DOHH2 (cell line): ENCODE results near the gene RASSF3.

Experiments used
- H3F3A ChIP-seq: fragments of 200-600 bp; sonication (generic), shearing (Covaris generic); 2 replicates; pipeline ENCODE4 v1.6.0; 2016; ENCODE audit warnings: antibody characterized with exemption, mild to moderate bottlenecking; ENCODE audit not compliant: control insufficient read depth, insufficient read depth
- H3K27ac ChIP-seq: fragments of 200-600 bp; sonication (generic); 2 replicates; pipeline ENCODE4 v1.5.1; 2014; ENCODE audit warnings: low read depth, mild to moderate bottlenecking, low read length, moderate library complexity
- H3K27me3 ChIP-seq: fragments of 200-600 bp; sonication (generic); 2 replicates; pipeline ENCODE4 v1.6.1; 2014; ENCODE audit warnings: mild to moderate bottlenecking, low read length, mixed read lengths; ENCODE audit not compliant: control insufficient read depth
- H3K36me3 ChIP-seq: fragments of 200-600 bp; sonication (generic); 2 replicates; pipeline ENCODE4 v1.6.1; 2014; ENCODE audit warnings: mild to moderate bottlenecking, low read length, moderate library complexity, mixed read lengths; ENCODE audit not compliant: control insufficient read depth
- H3K4me1 ChIP-seq: fragments of 200-600 bp; sonication (generic); 2 replicates; pipeline ENCODE4 v1.6.1; 2014; ENCODE audit warnings: mild to moderate bottlenecking, low read length, mixed read lengths; ENCODE audit not compliant: control insufficient read depth
- H3K4me2 ChIP-seq: fragments of 200-600 bp; sonication (generic); 2 replicates; pipeline ENCODE4 v1.6.0; 2014; ENCODE audit warnings: mild to moderate bottlenecking, low read length, moderate library complexity
- H3K4me3 ChIP-seq: fragments of 200-600 bp; sonication (generic); 2 replicates; pipeline ENCODE4 v1.5.1; 2014; ENCODE audit warnings: mild to moderate bottlenecking, low read length, mixed read lengths
- H3K79me2 ChIP-seq: fragments of 200-600 bp; sonication (generic); 2 replicates; pipeline ENCODE4 v1.6.1; 2014; ENCODE audit warnings: mild to moderate bottlenecking, low read length, mixed read lengths; ENCODE audit not compliant: control insufficient read depth
- H3K9me2 ChIP-seq: fragments of 200-600 bp; sonication (generic); replicated peaks from 2 replicates; pipeline ENCODE4 v1.6.1; 2014; ENCODE audit warnings: mild to moderate bottlenecking, low read length, mixed read lengths; ENCODE audit not compliant: control insufficient read depth
- H3K9me3 ChIP-seq: fragments of 200-600 bp; sonication (generic); 2 replicates; pipeline ENCODE4 v1.6.1; 2014; ENCODE audit warnings: antibody characterized with exemption, low read length, mixed read lengths; ENCODE audit not compliant: control insufficient read depth, insufficient read depth
- H4K20me1 ChIP-seq: fragments of 200-600 bp; sonication (generic); 2 replicates; pipeline ENCODE4 v1.6.0; 2014; ENCODE audit warnings: low read depth, mild to moderate bottlenecking, antibody characterized with exemption, low read length, moderate library complexity; ENCODE audit not compliant: control insufficient read depth, insufficient read depth
- EZH2phosphoT487 ChIP-seq: fragments of 200-600 bp; sonication (generic); IDR thresholded peaks from 2 replicates; pipeline ENCODE4 v1.6.1; 2017; ENCODE audit warnings: borderline replicate concordance, mild to moderate bottlenecking, antibody characterized with exemption, low read length, moderate library complexity, mixed read lengths
- TF ChIP-seq, protein P1 (sequence below): fragments of 200-600 bp; sonication (generic); IDR thresholded peaks from one replicate; pipeline ENCODE4 v1.5.1; 2014; ENCODE audit warnings: antibody characterized with exemption, mild to moderate bottlenecking, low read depth, low read length; ENCODE audit not compliant: poor library complexity, severe bottlenecking

RASSF3 gene

DNA sequence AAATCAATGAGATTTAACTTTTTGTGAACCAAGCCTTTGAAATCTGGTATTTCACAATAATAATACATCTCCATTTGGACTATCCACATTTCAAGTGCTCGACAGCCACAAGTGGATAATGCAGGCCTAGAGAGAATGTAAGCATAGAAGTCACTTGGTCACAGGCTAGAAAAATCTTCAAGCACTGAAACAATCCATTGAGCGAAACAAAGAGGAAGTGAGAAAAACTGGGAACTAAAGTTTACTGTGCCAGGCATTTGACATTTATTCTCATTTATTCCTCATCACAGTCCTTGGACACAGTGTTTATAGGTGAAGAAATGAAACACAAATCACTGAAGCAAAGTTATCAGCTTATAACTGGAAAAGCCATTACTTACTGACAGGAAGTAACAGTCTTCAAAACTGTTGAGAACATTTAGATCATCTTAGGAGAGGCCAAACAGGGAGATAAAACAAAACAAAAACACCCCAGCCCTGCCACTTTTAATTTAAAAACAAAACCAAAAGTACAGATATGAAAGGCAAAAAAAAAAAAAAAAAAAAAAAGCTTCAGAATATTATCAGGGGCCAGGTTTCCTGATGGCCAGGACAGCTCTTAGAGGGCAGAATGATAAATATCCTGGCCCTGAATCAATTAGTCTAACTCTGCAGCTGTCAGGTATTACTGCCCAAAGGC, 119.8 kb downstream of the RASSF3 start:
- TF ChIP-seq, protein P1, sequence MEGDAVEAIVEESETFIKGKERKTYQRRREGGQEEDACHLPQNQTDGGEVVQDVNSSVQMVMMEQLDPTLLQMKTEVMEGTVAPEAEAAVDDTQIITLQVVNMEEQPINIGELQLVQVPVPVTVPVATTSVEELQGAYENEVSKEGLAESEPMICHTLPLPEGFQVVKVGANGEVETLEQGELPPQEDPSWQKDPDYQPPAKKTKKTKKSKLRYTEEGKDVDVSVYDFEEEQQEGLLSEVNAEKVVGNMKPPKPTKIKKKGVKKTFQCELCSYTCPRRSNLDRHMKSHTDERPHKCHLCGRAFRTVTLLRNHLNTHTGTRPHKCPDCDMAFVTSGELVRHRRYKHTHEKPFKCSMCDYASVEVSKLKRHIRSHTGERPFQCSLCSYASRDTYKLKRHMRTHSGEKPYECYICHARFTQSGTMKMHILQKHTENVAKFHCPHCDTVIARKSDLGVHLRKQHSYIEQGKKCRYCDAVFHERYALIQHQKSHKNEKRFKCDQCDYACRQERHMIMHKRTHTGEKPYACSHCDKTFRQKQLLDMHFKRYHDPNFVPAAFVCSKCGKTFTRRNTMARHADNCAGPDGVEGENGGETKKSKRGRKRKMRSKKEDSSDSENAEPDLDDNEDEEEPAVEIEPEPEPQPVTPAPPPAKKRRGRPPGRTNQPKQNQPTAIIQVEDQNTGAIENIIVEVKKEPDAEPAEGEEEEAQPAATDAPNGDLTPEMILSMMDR, result no peak
- no peak for TF ChIP-seq EZH2phosphoT487

DNA sequence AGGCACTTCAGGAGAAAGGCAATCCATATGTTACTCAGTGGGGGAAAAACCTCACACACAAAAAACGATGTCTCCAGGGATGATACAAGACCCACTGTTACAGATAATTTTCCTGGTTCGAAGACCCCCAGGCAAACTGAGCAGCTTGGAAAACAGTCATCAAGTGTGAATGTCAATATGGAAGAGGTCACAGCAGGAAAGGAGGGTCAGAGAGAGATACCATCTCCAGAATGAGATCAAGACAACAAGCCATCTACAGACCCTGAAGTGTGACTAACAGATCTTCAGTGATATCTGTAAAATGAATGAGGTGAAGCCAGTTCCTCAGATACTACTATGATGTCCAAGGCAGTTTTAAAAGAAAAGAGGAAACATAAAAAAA, 120.3 kb downstream of the RASSF3 start:
- Histone ChIP-seq H3F3A (0 out of 2 replicates have a peak, but pooled peaks cover 4% of the 10 kb centered on the region), H3K4me3 (no peak overlapping the region), H3K79me2 (no peaks in the 10 kb centered on the region), H3K4me2 (no peak overlapping the region), H3K4me1 (peaks cover 13% of the 10 kb centered on the region), H3K36me3 (no peaks in the 10 kb centered on the region; the same call in 1 of the 2 replicates), H3K9me2 (no peaks in the 10 kb centered on the region), H3K27me3 (no peaks in the 10 kb centered on the region), H3K27ac (no peak overlapping the region), H4K20me1 (no peaks in the 10 kb centered on the region), H3K9me3 (no peaks in the 10 kb centered on the region)
- no peak for TF ChIP-seq EZH2phosphoT487
- TF ChIP-seq, protein P1, result no peak

More for the DNA sequence above, 119.8 kb downstream of the RASSF3 start:
- no peaks in the 10 kb centered on the region for H3K9me2 ChIP-seq
- no peaks in the 10 kb centered on the region for H3K27me3 ChIP-seq
- H3F3A ChIP-seq, result 0 out of 2 replicates have a peak, but pooled peaks cover 4% of the 10 kb centered on the region
- no peaks in the 10 kb centered on the region for H4K20me1 ChIP-seq
- H3K79me2 ChIP-seq, result no peaks in the 10 kb centered on the region
- no peaks in the 10 kb centered on the region for H3K36me3 ChIP-seq
- peaks cover 13% of the 10 kb centered on the region for H3K4me1 ChIP-seq
- H3K27ac ChIP-seq, result no peak overlapping the region
- no peak overlapping the region for H3K4me2 ChIP-seq
- H3K9me3 ChIP-seq, result no peaks in the 10 kb centered on the region
- no peak overlapping the region for H3K4me3 ChIP-seq

GRCh38 chr12:64731683-64732082, 121.4 kb downstream of the RASSF3 start:
- H3K9me2 ChIP-seq, result no peaks in the 10 kb centered on the region
- no peaks in the 10 kb centered on the region for H3K9me3 ChIP-seq
- H3K4me3 ChIP-seq, result no peak overlapping the region
- H3K27ac ChIP-seq, result no peak overlapping the region
- H4K20me1 ChIP-seq, result no peaks in the 10 kb centered on the region
- H3K79me2 ChIP-seq, result no peaks in the 10 kb centered on the region
- H3K36me3 ChIP-seq, result peaks cover 6% of the 10 kb centered on the region; the same call in 1 of the 2 replicates
- H3K4me2 ChIP-seq, result no peak overlapping the region
- H3K4me1 ChIP-seq, result peaks cover 13% of the 10 kb centered on the region
- no peaks in the 10 kb centered on the region for H3K27me3 ChIP-seq
- H3F3A ChIP-seq, result 0 out of 2 replicates have a peak, but pooled peaks cover 4% of the 10 kb centered on the region
- TF ChIP-seq, protein P1, result no peak
- no peak for TF ChIP-seq EZH2phosphoT487
